Adrenal gland (tissue), 12 donors: ENCODE measurements around the gene SMAD4. TPM values are rescaled to one million over a fixed set of nuclear protein-coding genes. Genes with fewer than 3 reads are reported as not detected.
A peak's percentile ranks its signal among the peaks of the same experiment; 100 is the strongest.
"Not testable (repeated sequence)": the region's sequence is repeated elsewhere in the genome, so short reads cannot be mapped to it uniquely, and the experiment has no call there.

Source experiments
- DNase-seq, 7 donors: peaks; one replicate each; pipeline ENCODE4 v3.0.0-alpha.2; 2019 to 2020
- H3K27ac ChIP-seq, 5 donors: fragments of 200-600 bp; sonication (generic) in 4 of 5; 1 replicate in 3 of 5; 2 replicates in 2 of 5; pipeline versions ENCODE4 v1.5.1 to v1.8.0; 2016 to 2020; ENCODE audit warnings: mild to moderate bottlenecking in 1 of 5
- H3K27me3 ChIP-seq: fragments of 200-600 bp; 2 replicates; pipeline ENCODE4 v1.8.0; 2021
- H3K36me3 ChIP-seq, 2 donors: fragments of 200-600 bp; replicated peaks in 1 of 2; 1 replicate in 1 of 2; 2 replicates in 1 of 2; pipeline versions ENCODE4 v1.5.1 to v1.8.0; 2018 to 2022
- H3K4me1 ChIP-seq, 2 donors: fragments of 200-600 bp; replicated peaks in 1 of 2; 1 replicate in 1 of 2; 2 replicates in 1 of 2; pipeline versions ENCODE4 v1.5.1 to v1.8.0; 2018 to 2021
- H3K4me3 ChIP-seq, 4 donors: fragments of 200-600 bp; sonication (generic) in 3 of 4; one replicate each; pipeline ENCODE4 v1.5.1; 2016 to 2018
- H3K9me3 ChIP-seq, 3 donors: fragments of 200-600 bp; sonication (generic) in 1 of 3; replicated peaks in 1 of 3; 1 replicate in 2 of 3; 2 replicates in 1 of 3; pipeline versions ENCODE4 v1.5.1 to v1.8.0; 2016 to 2021
- CTCF ChIP-seq, 6 experiments: fragments of 450-650 bp in 4 of 6; fragments of 200-600 bp in 2 of 6; sonication (generic) in 1 of 6; IDR thresholded peaks; 1 replicate in 5 of 6; 2 replicates in 1 of 6; pipeline versions ENCODE4 v1.5.1 to v1.8.0; 2016 to 2021; ENCODE audit warnings: antibody characterized with exemption in 6 of 6, mild to moderate bottlenecking in 2 of 6, moderate library complexity in 1 of 6
- POLR2A ChIP-seq, 2 donors: fragments of 450-650 bp; IDR thresholded peaks; one replicate each; pipeline ENCODE4 v1.6.1; 2017; ENCODE audit warnings: antibody characterized with exemption in 2 of 2, mild to moderate bottlenecking in 2 of 2, moderate library complexity in 1 of 2
- WGBS, 4 donors: extraction: QIAGEN DNeasy Blood & Tissue Kit in 2 of 4; methylation state at CpG; one replicate each; pipeline versions ENCODE4 v1.1.5 to v1.1.7; 2013 to 2017; 5-methylcytosine and 5-hydroxymethylcytosine counted together
- intact Hi-C, 2 donors: fragments of 100-400 bp; cut with DNase I; formaldehyde crosslinking; loops; one replicate each; pipeline versions ENCODE4 v1.14.1 to v1.15.0; 2022 to 2023
- polyA plus RNA-seq, 3 donors: library from polyadenylated mRNA; stranded (reverse); fragments of 200-250 nt in 2 of 3; fragments of 350-450 nt in 1 of 3; fragmentation: Illumina TruSeq in 1 of 3; extraction: RNeasy Lipid Tissue Mini Kit (QIAGEN cat#74804) in 1 of 3; gene quantifications; one replicate each; pipeline ENCODE4 v1.2.3, GENCODE V29; 2013 to 2014
- total RNA-seq, 9 donors: library from RNA; depleted of rRNA in 4 of 9; stranded (reverse); fragments of >200 nt in 4 of 9; fragments of 120-200 nt in 1 of 9; fragmentation: NEBNext Ultra II Directional in 1 of 9; extraction: Animal tissue kit (Norgen Biotek cat#: 25700) in 1 of 9; gene quantifications; one replicate each; pipeline versions ENCODE4 v1.1.0 to v1.2.4, GENCODE V29; 2013 to 2023
- donor health status: healthy with polysubstance abuse.
- donor health status: Bipolar disorder and iron deficiency.
- donor health status: DM: yes; HTN: yes; CAD: no.
- donor health status: DM: no; HTN: no; CAD: no.
- donor health status: DM: no; HTN: no; CAD: no.
- donor health status: DM: yes; HTN: yes; CAD: no.

The SMAD4 gene
- total and polyA plus RNA-seq, 12 donors, result 9.0 to 151 (median 90.1) TPM

GRCh38 chr18:51107598-51108305 is 77.7 kb downstream of the SMAD4 start:
- intact Hi-C loops, result no loop called here
- Histone ChIP-seq H3K27me3 (no peaks in the 10 kb centered on the region), H3K27ac (no peak overlapping the region), H3K36me3 (no peaks in the 10 kb centered on the region), H3K9me3 (no peaks in the 10 kb centered on the region), H3K4me1 (peaks cover 0 to 3% of the 10 kb centered on the region in 2 donors), H3K4me3 (no peak overlapping the region)
- DNase-seq, result no peak
- no peak for TF ChIP-seq CTCF (IDR thresholded peaks at IDR 0.05)
- TF ChIP-seq POLR2A (IDR thresholded peaks at IDR 0.05), result no peak
- WGBS, 4 donors, result 64 to 78% (median 72%) methylated on average over 9 of the region's 9 CpGs

- Histone ChIP-seq H3K4me1 (peaks cover 0 to 3% of the 10 kb centered on the region in 2 donors), H3K4me3 (no peak overlapping the region), H3K27me3 (no peaks in the 10 kb centered on the region), H3K27ac (no peak overlapping the region), H3K36me3 (no peaks in the 10 kb centered on the region), H3K9me3 (no peaks in the 10 kb centered on the region)
- WGBS, 4 donors, result 87 to 92% (median 90%) methylated on average over 5 of the region's 5 CpGs
- no peak for DNase-seq
- TF ChIP-seq CTCF (IDR thresholded peaks at IDR 0.05), result no peak
- no peak for TF ChIP-seq POLR2A (IDR thresholded peaks at IDR 0.05)
- intact Hi-C loops, result no loop called here
Measured at GRCh38 chr18:51108330-51108729, 78.3 kb downstream of the SMAD4 start.

GRCh38 chr18:51110073-51110797 is 80.2 kb downstream of the SMAD4 start:
- H3K36me3 ChIP-seq, result no peaks in the 10 kb centered on the region
- TF ChIP-seq CTCF (IDR thresholded peaks at IDR 0.05), result peak; percentile 88 to 98 (median 94)
- no peak for TF ChIP-seq POLR2A (IDR thresholded peaks at IDR 0.05)
- peak; percentile 53 to 81 (median 72) for DNase-seq
- H3K4me1 ChIP-seq, result peaks cover 0 to 3% of the 10 kb centered on the region in 2 donors
- H3K4me3 ChIP-seq, result no peak overlapping the region
- intact Hi-C loops, result loop anchor here (5.0 to 10.0 kb wide), 3 partner anchors 272 to 505 kb away; no protein-coding TSS in a partner anchor
- no peaks in the 10 kb centered on the region for H3K9me3 ChIP-seq
- H3K27me3 ChIP-seq, result no peaks in the 10 kb centered on the region
- H3K27ac ChIP-seq, result no peak overlapping the region
- 35 to 92% (median 64%) methylated on average over 5 to 42 of the region's 42 CpGs for WGBS, 4 donors

- DNase-seq, H3K4me3 ChIP-seq, H3K36me3 ChIP-seq, H3K4me1 ChIP-seq, H3K9me3 ChIP-seq, H3K27me3 ChIP-seq, H3K27ac ChIP-seq: not testable (repeated sequence)
- intact Hi-C loops, result loop anchor here (5.0 to 10.0 kb wide), 3 partner anchors 271 to 503 kb away; no protein-coding TSS in a partner anchor
- 89 to 100% (median 97%) methylated on average over 7 to 24 of the region's 24 CpGs for WGBS, 4 donors
Measured at GRCh38 chr18:51111633-51112355, 81.8 kb downstream of the SMAD4 start.

GRCh38 chr18:51116996-51117395 is 87.0 kb downstream of the SMAD4 start:
- intact Hi-C loops, result loop anchor here (10.0 kb wide), 2 partner anchors 268 to 498 kb away; no protein-coding TSS in a partner anchor
- H3K27ac ChIP-seq, H3K4me1 ChIP-seq, H3K27me3 ChIP-seq, DNase-seq, H3K4me3 ChIP-seq, H3K36me3 ChIP-seq, H3K9me3 ChIP-seq: not testable (repeated sequence)
- WGBS, 4 donors, result 95 to 100% (median 97%) methylated on average over 6 to 25 of the region's 25 CpGs

GRCh38 chr18:51119561-51119960 is 89.5 kb downstream of the SMAD4 start:
- intact Hi-C loops, result loop anchor here (10.0 kb wide), 2 partner anchors 265 to 495 kb away; no protein-coding TSS in a partner anchor
- H3K9me3 ChIP-seq, H3K36me3 ChIP-seq, DNase-seq, H3K4me3 ChIP-seq, H3K27me3 ChIP-seq, H3K27ac ChIP-seq, H3K4me1 ChIP-seq: not testable (repeated sequence)
- 93 to 96% (median 94%) methylated on average over 11 of the region's 11 CpGs for WGBS, 4 donors

- not testable (repeated sequence) for H3K27me3 ChIP-seq, H3K9me3 ChIP-seq, DNase-seq, H3K4me1 ChIP-seq, H3K4me3 ChIP-seq, H3K27ac ChIP-seq, H3K36me3 ChIP-seq
- WGBS, 4 donors, result 90 to 98% (median 97%) methylated on average over 5 to 16 of the region's 16 CpGs
- intact Hi-C loops, result loop anchor here (10.0 kb wide), 2 partner anchors 265 to 495 kb away; no protein-coding TSS in a partner anchor
Measured at GRCh38 chr18:51119976-51120375, 90.0 kb downstream of the SMAD4 start.
